ENCODE results near the gene MXRA8. TPM values are rescaled to one million over a fixed set of nuclear protein-coding genes. Genes with fewer than 3 reads are reported as not detected.

MXRA8 gene
- total and polyA plus RNA-seq, 9 of the 15 experiments (the other 6 are each of a cell fraction or from before 2014, with no cell fraction given) = 0.66 to 11.3 (median 6.3) TPM

- no peak for TF ChIP-seq ZNF318 (IDR thresholded peaks at IDR 0.05; ENCODE audit: borderline replicate concordance in 1 of 2, low read depth in 1 of 2)
- TF ChIP-seq ZNF143 (CRISPR knock-in tag; IDR thresholded peaks at IDR 0.05) = peak; percentile 33; the same call in 1 of the 2 replicates
- no peak for TF ChIP-seq ZSCAN32 (CRISPR knock-in tag; IDR thresholded peaks at IDR 0.05)
- TF ChIP-seq PTTG1 (tag; IDR thresholded peaks at IDR 0.05; ENCODE audit: low read depth) = no peak
- 0 out of 2 replicates have a peak, but pooled peaks have one; percentile 40 for TF ChIP-seq POLR2A (conservative IDR thresholded peaks at IDR 0.05)
- TF ChIP-seq POLR2G (IDR thresholded peaks at IDR 0.05; ENCODE audit: low read depth, low read length) = peak; percentile 55
- 0 out of 2 replicates have a peak, but pooled peaks have one; percentile 7 for TF ChIP-seq CBFA2T2 (conservative IDR thresholded peaks at IDR 0.05)
- peak; percentile 29; the same call in 1 of the 2 replicates for TF ChIP-seq TARDBP (IDR thresholded peaks at IDR 0.05)
- no peak for TF ChIP-seq SMAD4 (CRISPR knock-in tag; conservative IDR thresholded peaks at IDR 0.05)
- no peak for TF ChIP-seq POLR2AphosphoS5 (IDR thresholded peaks at IDR 0.05; ENCODE audit: control insufficient read depth, insufficient read depth, low read depth, low read length)
- no peak for TF ChIP-seq ZNF740 (CRISPR knock-in tag; IDR thresholded peaks at IDR 0.05)
- no peak for TF ChIP-seq ZNF740 (tag; IDR thresholded peaks at IDR 0.05)
- no peak for TF ChIP-seq HNRNPL (IDR thresholded peaks at IDR 0.05; ENCODE audit: low read depth, low read length)
- 0 out of 2 replicates have a peak, but pooled peaks have one; percentile 24 for TF ChIP-seq ZBTB1 (CRISPR knock-in tag; IDR thresholded peaks at IDR 0.05; ENCODE audit: borderline replicate concordance, low read depth)
- no peak for TF ChIP-seq ZFP30 (CRISPR knock-in tag; IDR thresholded peaks at IDR 0.05; ENCODE audit: borderline replicate concordance)
- no peak for TF ChIP-seq ZNF124 (CRISPR knock-in tag; IDR thresholded peaks at IDR 0.05)
- TF ChIP-seq CREB1 (IDR thresholded peaks at IDR 0.05) = no peak
- TF ChIP-seq CREB1 (CRISPR knock-in tag; IDR thresholded peaks at IDR 0.05) = 0 out of 2 replicates have a peak, but pooled peaks have one; percentile 34
- TF ChIP-seq ZNF311 (CRISPR knock-in tag; IDR thresholded peaks at IDR 0.05) = no peak
- no peak for TF ChIP-seq NR1H2 (CRISPR knock-in tag; IDR thresholded peaks at IDR 0.05)
Observed at GRCh38 chr1:1340791-1341548, 17.4 kb downstream of the MXRA8 start (continued).
